Vagina (tissue), 2 donors: ENCODE results near the gene DOK5.

ENCODE experiments used
- CTCF ChIP-seq, 3 experiments: fragments of 450-650 bp in 2 of 3; fragments of 200-600 bp in 1 of 3; sonication (generic) in 1 of 3; IDR thresholded peaks; one replicate each; pipeline ENCODE4 v1.5.1; 2017 to 2019; ENCODE audit warnings: antibody characterized with exemption in 3 of 3, mild to moderate bottlenecking in 2 of 3, moderate library complexity in 2 of 3
- POLR2A ChIP-seq, 2 donors: fragments of 450-650 bp; IDR thresholded peaks; one replicate each; pipeline ENCODE4 v1.6.1; 2017; ENCODE audit warnings: antibody characterized with exemption in 2 of 2, mild to moderate bottlenecking in 2 of 2, moderate library complexity in 2 of 2
- POLR2AphosphoS5 ChIP-seq, 2 donors: sonication (generic); formaldehyde crosslinking; IDR thresholded peaks; one replicate each; pipeline ENCODE4 v1.9.0; 2017; ENCODE audit warnings: antibody characterized with exemption in 2 of 2, mild to moderate bottlenecking in 2 of 2, low read depth in 1 of 2; ENCODE audit not compliant: insufficient read depth in 1 of 2

- TF ChIP-seq CTCF (IDR thresholded peaks at IDR 0.05) (no peak), POLR2A (IDR thresholded peaks at IDR 0.05) (no peak), POLR2AphosphoS5 (IDR thresholded peaks at IDR 0.05; ENCODE audit: insufficient read depth in 1 of 2, low read depth in 1 of 2) (no peak)
These were observed 89.9 kb downstream of the DOK5 start for GRCh38 chr20:54565255-54565654.
